Measurements from ENCODE around the gene EPHA6.

- TF ChIP-seq CTCF (IDR thresholded peaks at IDR 0.05; ENCODE audit: extremely low read depth in 1 of 2, insufficient read depth in 1 of 2, low read depth in 1 of 2, low read length in 2 of 2) = no peak
- TF ChIP-seq POLR2AphosphoS5 (IDR thresholded peaks at IDR 0.05; ENCODE audit: insufficient read depth, low read depth, low read length) = no peak
- TF ChIP-seq POLR2A (IDR thresholded peaks at IDR 0.05; ENCODE audit: low read depth, low read length) = no peak
Measured at GRCh38 chr3:96970211-96970610, 155.8 kb downstream of the EPHA6 start.

All from endothelial cell of umbilical vein (primary cell).